IMR-90 (cell line): ENCODE data around the gene KRTAP5-1. TPM values are rescaled to one million over a fixed set of nuclear protein-coding genes. Genes with fewer than 3 reads are reported as not detected.

Source experiments
- ATAC-seq: fragments of 200-7000 bp; cut with Tn5 transposase; 2 replicates; pipeline ENCODE4 v1.9.1; 2020; ENCODE audit warnings: low read depth, mild to moderate bottlenecking, moderate library complexity
- BruUV-seq: library from RNA; stranded (reverse); fragments of 400-500 nt; replicated peaks from 2 replicates; lab custom pipeline; 2021; lab: Mats Ljungman, UMichigan
- CTCF ChIA-PET: fragments of 300-600 bp; formaldehyde crosslinking; extraction: SDS; loops from one replicate; lab custom pipeline; 2021; ENCODE audit warnings: antibody characterized with exemption; lab: Yijun Ruan, JAX
- POLR2A ChIA-PET: fragments of 300-600 bp; sonication (Branson Sonifier 250); formaldehyde crosslinking; loops from one replicate; lab custom pipeline; 2022; ENCODE audit warnings: antibody characterized with exemption; ENCODE audit not compliant: unreplicated experiment; lab: Charles Lee
- DNase-seq: peaks from one replicate; pipeline ENCODE4 v3.0.0; 2013
- H2AFZ ChIP-seq: replicated peaks from 2 replicates; pipeline ENCODE3; 2013; ENCODE audit warnings: low read length, mild to moderate bottlenecking; ENCODE audit not compliant: poor library complexity
- H2AK5ac ChIP-seq: 2 replicates; pipeline ENCODE4 v1.6.1; 2013; ENCODE audit warnings: low read depth, low read length, inconsistent platforms
- H2AK9ac ChIP-seq: replicated peaks from 2 replicates; pipeline ENCODE3; 2013; ENCODE audit warnings: mild to moderate bottlenecking, low read depth, low read length, moderate library complexity; ENCODE audit not compliant: poor library complexity
- H2BK120ac ChIP-seq: 2 replicates; pipeline ENCODE4 v1.6.1; 2013; ENCODE audit warnings: low read depth, low read length, inconsistent platforms
- H2BK15ac ChIP-seq: 3 replicates; pipeline ENCODE4 v1.6.1; 2013; ENCODE audit warnings: low read depth, low read length, inconsistent platforms
- H2BK20ac ChIP-seq: 2 replicates; pipeline ENCODE4 v1.6.1; 2013; ENCODE audit warnings: low read depth, mild to moderate bottlenecking, inconsistent platforms, low read length, moderate library complexity
- H2BK5ac ChIP-seq: 2 replicates; pipeline ENCODE4 v1.6.1; 2013; ENCODE audit warnings: mild to moderate bottlenecking, low read depth, low read length, inconsistent platforms; ENCODE audit not compliant: poor library complexity, severe bottlenecking
- H3K14ac ChIP-seq: replicated peaks from 2 replicates; pipeline ENCODE4 v1.6.1; 2013; ENCODE audit warnings: low read depth, low read length, inconsistent platforms
- H3K18ac ChIP-seq: 2 replicates; pipeline ENCODE4 v1.6.1; 2013; ENCODE audit warnings: low read depth, low read length, control low read depth
- H3K23ac ChIP-seq: 2 replicates; pipeline ENCODE4 v1.6.1; 2013; ENCODE audit warnings: low read depth, low read length, inconsistent platforms
- H3K27ac ChIP-seq: 2 replicates; pipeline ENCODE4 v1.5.1; 2013; ENCODE audit warnings: mild to moderate bottlenecking, control low read depth, low read length; ENCODE audit not compliant: insufficient read depth
- H3K27me3 ChIP-seq: 2 replicates; pipeline ENCODE4 v1.6.1; 2013; ENCODE audit warnings: low read length; ENCODE audit not compliant: control insufficient read depth, insufficient read depth
- H3K36me3 ChIP-seq: 2 replicates; pipeline ENCODE4 v1.6.1; 2013; ENCODE audit warnings: low read length, mixed read lengths; ENCODE audit not compliant: control insufficient read depth, insufficient read depth
- H3K4ac ChIP-seq: 2 replicates; pipeline ENCODE4 v1.6.1; 2013; ENCODE audit warnings: low read depth, low read length, inconsistent platforms
- H3K4me1 ChIP-seq: 2 replicates; pipeline ENCODE4 v1.6.1; 2013; ENCODE audit warnings: low read length, mixed read lengths; ENCODE audit not compliant: control insufficient read depth, insufficient read depth
- H3K4me2 ChIP-seq: 2 replicates; pipeline ENCODE4 v1.6.1; 2013; ENCODE audit warnings: low read depth, mild to moderate bottlenecking, control low read depth, low read length, moderate library complexity
- H3K4me3 ChIP-seq: 2 replicates; pipeline ENCODE4 v1.5.1; 2013; ENCODE audit warnings: low read depth, mild to moderate bottlenecking, control low read depth, low read length, moderate library complexity; ENCODE audit not compliant: insufficient read depth
- H3K56ac ChIP-seq: 2 replicates; pipeline ENCODE4 v1.6.1; 2013; ENCODE audit warnings: low read length, inconsistent platforms; ENCODE audit not compliant: insufficient read depth; ENCODE audit errors: extremely low read depth
- H3K79me1 ChIP-seq, 2 experiments: 2 replicates each; pipeline ENCODE4 v1.6.1; 2013; ENCODE audit warnings: low read length in 2 of 2, inconsistent platforms in 1 of 2, low read depth in 1 of 2
- H3K9ac ChIP-seq: 2 replicates; pipeline ENCODE4 v1.6.1; 2013; ENCODE audit warnings: low read depth, low read length, control low read depth
- H3K9me1 ChIP-seq: 2 replicates; pipeline ENCODE4 v1.6.1; 2013; ENCODE audit warnings: low read length, inconsistent platforms; ENCODE audit not compliant: insufficient read depth
- H3K9me3 ChIP-seq: 2 replicates; pipeline ENCODE4 v1.6.1; 2013; ENCODE audit warnings: low read length; ENCODE audit not compliant: control insufficient read depth, insufficient read depth
- H4K20me1 ChIP-seq: 2 replicates; pipeline ENCODE4 v1.6.1; 2013; ENCODE audit warnings: low read length, inconsistent platforms; ENCODE audit not compliant: insufficient read depth
- H4K5ac ChIP-seq: 2 replicates; pipeline ENCODE4 v1.6.1; 2013; ENCODE audit warnings: mild to moderate bottlenecking, low read depth, low read length, control low read depth
- H4K8ac ChIP-seq, 2 experiments: 2 replicates each; pipeline ENCODE4 v1.6.1; 2013; ENCODE audit warnings: low read depth in 2 of 2, low read length in 2 of 2, control low read depth in 1 of 2, inconsistent platforms in 1 of 2
- H4K91ac ChIP-seq: 2 replicates; pipeline ENCODE4 v1.6.1; 2013; ENCODE audit warnings: low read depth, low read length, inconsistent platforms; ENCODE audit not compliant: insufficient read depth
- BHLHE40 ChIP-seq: fragments of 150-350 bp; IDR thresholded peaks from 2 replicates; pipeline ENCODE4 v1.6.1; 2016; ENCODE audit warnings: mild to moderate bottlenecking, low read depth, low read length
- CEBPB ChIP-seq: IDR thresholded peaks from 2 replicates; pipeline ENCODE4 v1.6.1; 2012; ENCODE audit warnings: low read depth, low read length, improper control_type of control experiment
- CHD1 ChIP-seq: IDR thresholded peaks from 2 replicates; pipeline ENCODE4 v1.6.1; 2012; ENCODE audit warnings: low read depth, low read length, improper control_type of control experiment
- FOS ChIP-seq: fragments of 150-350 bp; IDR thresholded peaks from 2 replicates; pipeline ENCODE4 v1.6.1; 2016; ENCODE audit warnings: low read depth, low read length
- MAFK ChIP-seq: IDR thresholded peaks from 2 replicates; pipeline ENCODE4 v1.6.1; 2012; ENCODE audit warnings: low read depth, low read length, improper control_type of control experiment
- MAZ ChIP-seq: IDR thresholded peaks from 2 replicates; pipeline ENCODE4 v1.6.1; 2012; ENCODE audit warnings: low read depth, mild to moderate bottlenecking, low read length, improper control_type of control experiment, moderate library complexity, borderline replicate concordance
- NFE2L2 ChIP-seq: fragments of 150-350 bp; IDR thresholded peaks from 2 replicates; pipeline ENCODE4 v1.6.1; 2016; ENCODE audit warnings: low read depth, mild to moderate bottlenecking, low read length
- POLR2A ChIP-seq: IDR thresholded peaks from 2 replicates; pipeline ENCODE4 v1.6.1; 2012; ENCODE audit warnings: mild to moderate bottlenecking, low read depth, low read length
- RAD21 ChIP-seq: IDR thresholded peaks from 2 replicates; pipeline ENCODE4 v1.6.1; 2012; ENCODE audit warnings: low read length, improper control_type of control experiment
- RCOR1 ChIP-seq: IDR thresholded peaks from 2 replicates; pipeline ENCODE4 v1.6.1; 2012; ENCODE audit warnings: mild to moderate bottlenecking, low read length, improper control_type of control experiment; ENCODE audit not compliant: insufficient replicate concordance
- RFX5 ChIP-seq: IDR thresholded peaks from 2 replicates; pipeline ENCODE4 v1.8.0; 2012; ENCODE audit warnings: low read depth, mild to moderate bottlenecking, low read length, moderate library complexity
- SMC3 ChIP-seq: fragments of 150-350 bp; IDR thresholded peaks from 2 replicates; pipeline ENCODE4 v1.6.1; 2016; ENCODE audit warnings: low read depth, mild to moderate bottlenecking, antibody characterized with exemption, low read length, moderate library complexity
- WGBS, 2 experiments: methylation state at CpG; one replicate each; pipeline versions ENCODE4 v1.1.5 to v1.1.7; 2013; ENCODE audit warnings: missing lambda C conversion rate in 2 of 2; ENCODE audit not compliant: insufficient read length in 1 of 2; ENCODE audit errors: extremely low coverage in 2 of 2; 5-methylcytosine and 5-hydroxymethylcytosine counted together
- dilution Hi-C: fragments of 300-500 bp; cut with HindIII; formaldehyde crosslinking; loops from one replicate; pipeline ENCODE4 v1.14.3; 2018; ENCODE audit warnings: low sequenced_read_pairs; ENCODE audit not compliant: unreplicated experiment
- in situ Hi-C: fragments of 300-500 bp; cut with MboI; formaldehyde crosslinking; loops from 3 replicates; pipeline ENCODE4 v1.14.3; 2019; ENCODE audit warnings: low sequenced_read_pairs, inconsistent platforms, mixed read lengths
- intact Hi-C: fragments of 100-400 bp; cut with micrococcal nuclease; formaldehyde crosslinking; loops from 2 replicates; pipeline ENCODE4 v1.10.0; 2022
- polyA plus RNA-seq, 3 experiments: library from polyadenylated mRNA; depleted of rRNA; stranded (reverse); fragments of >200 nt; gene quantifications; 2 replicates each; pipeline ENCODE4 v1.2.3, GENCODE V29; 2012; ENCODE audit warnings: low replicate concordance in 1 of 3
- total RNA-seq: library from RNA; depleted of rRNA; stranded (reverse); fragments of >200 nt; gene quantifications from 2 replicates; pipeline ENCODE4 v1.2.3, GENCODE V29; 2012
- TF ChIP-seq, protein P1 (sequence below): fragments of 150-350 bp; IDR thresholded peaks from 2 replicates; pipeline ENCODE4 v1.6.1; 2017; ENCODE audit warnings: mild to moderate bottlenecking, antibody characterized with exemption, low read length, low read depth
- TF ChIP-seq, protein P2 (sequence below): fragments of 150-350 bp; IDR thresholded peaks from 2 replicates; pipeline ENCODE4 v1.6.1; 2016; ENCODE audit warnings: low read depth, mild to moderate bottlenecking, low read length, moderate library complexity, borderline replicate concordance

KRTAP5-1 gene
- total and polyA plus RNA-seq, 2 of the 4 experiments (the other 2 are of a cell fraction): not detected

DNA sequence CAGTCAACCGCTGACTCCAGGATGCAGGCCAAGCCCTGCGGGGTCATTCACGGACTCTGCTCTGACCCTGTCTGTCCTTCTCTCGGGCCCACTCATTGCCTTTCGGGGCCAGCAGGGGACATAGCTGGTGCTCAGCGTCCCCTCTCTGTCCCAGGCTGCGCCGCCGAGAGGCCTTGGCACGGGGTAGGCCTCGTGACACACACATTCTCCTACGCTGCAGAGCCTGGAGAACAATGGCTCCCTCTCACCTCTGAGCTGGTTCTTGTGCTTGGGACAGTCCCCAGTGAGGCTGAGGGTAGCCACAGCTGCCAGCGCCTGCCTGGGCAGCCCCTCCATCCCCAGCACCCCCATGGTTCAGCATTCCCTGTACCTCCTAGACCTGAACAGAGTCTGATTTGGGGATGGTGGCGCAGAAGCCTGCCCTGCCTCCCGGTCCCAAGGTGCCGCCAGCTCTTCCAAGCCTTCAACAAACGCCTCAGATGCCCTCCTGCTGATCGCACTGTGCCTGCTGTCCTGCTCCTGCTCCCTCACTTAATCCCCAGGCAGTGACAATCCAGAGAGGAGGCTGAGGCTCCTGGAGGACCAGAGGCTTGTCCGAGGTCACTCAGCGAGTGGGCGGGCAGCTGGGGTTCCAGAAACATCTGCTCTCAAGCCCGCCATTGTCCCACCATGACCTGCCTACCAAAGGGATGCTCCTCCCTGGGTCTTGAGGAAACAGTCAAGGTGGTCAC lies 43.4 kb downstream of the KRTAP5-1 start:
- Histone ChIP-seq H2AFZ (peak overlapping the region; percentile 14), H3K36me3 (no peaks in the 10 kb centered on the region), H3K27me3 (peaks cover 67% of the 10 kb centered on the region), H3K4me2 (no peak overlapping the region), H3K79me1 (peaks cover 5 to 9% of the 10 kb centered on the region in 2 experiments; a peak in 2 of 4 replicates), H2BK5ac (no peak overlapping the region), H3K56ac (no peak overlapping the region), H3K27ac (no peak overlapping the region), H2BK20ac (no peak overlapping the region), H3K14ac (no peak overlapping the region), H4K8ac (no peak overlapping the region), H2AK5ac (no peak overlapping the region), H3K9ac (no peak overlapping the region), H2BK15ac (no peak overlapping the region), H3K9me3 (peaks cover 4% of the 10 kb centered on the region), H2AK9ac (no peak overlapping the region), H3K4ac (no peak overlapping the region), H2BK120ac (no peak overlapping the region), H4K20me1 (peaks cover 8% of the 10 kb centered on the region), H3K4me1 (no peaks in the 10 kb centered on the region), H3K23ac (no peak overlapping the region), H4K91ac (no peak overlapping the region), H3K9me1 (no peaks in the 10 kb centered on the region), H4K5ac (no peak overlapping the region), H3K4me3 (no peak overlapping the region), H3K18ac (no peak overlapping the region)
- intact Hi-C loops: no loop called here
- in situ Hi-C loops: no loop called here
- ChIA-PET CTCF (interaction anchor here (1.2 kb wide), 1 partner anchor 33 kb away, joined by 6 read pairs; no protein-coding TSS in a partner anchor), POLR2A (no interaction called here)
- 45% methylated on average over 4 of the region's 22 CpGs; no CpG with 5 or more reads in 1 of the 2 experiments for WGBS, 2 experiments
- no peak; the same call in 1 of the 2 replicates for ATAC-seq
- no peak for DNase-seq
- TF ChIP-seq BHLHE40 (no peak), FOS (no peak), MAZ (no peak), CHD1 (no peak), RCOR1 (no peak), POLR2A (no peak), MAFK (no peak), RFX5 (no peak), SMC3 (no peak), NFE2L2 (no peak), RAD21 (no peak), CEBPB (no peak)
- TF ChIP-seq, protein P1, sequence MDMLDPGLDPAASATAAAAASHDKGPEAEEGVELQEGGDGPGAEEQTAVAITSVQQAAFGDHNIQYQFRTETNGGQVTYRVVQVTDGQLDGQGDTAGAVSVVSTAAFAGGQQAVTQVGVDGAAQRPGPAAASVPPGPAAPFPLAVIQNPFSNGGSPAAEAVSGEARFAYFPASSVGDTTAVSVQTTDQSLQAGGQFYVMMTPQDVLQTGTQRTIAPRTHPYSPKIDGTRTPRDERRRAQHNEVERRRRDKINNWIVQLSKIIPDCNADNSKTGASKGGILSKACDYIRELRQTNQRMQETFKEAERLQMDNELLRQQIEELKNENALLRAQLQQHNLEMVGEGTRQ: no peak
- TF ChIP-seq, protein P2, sequence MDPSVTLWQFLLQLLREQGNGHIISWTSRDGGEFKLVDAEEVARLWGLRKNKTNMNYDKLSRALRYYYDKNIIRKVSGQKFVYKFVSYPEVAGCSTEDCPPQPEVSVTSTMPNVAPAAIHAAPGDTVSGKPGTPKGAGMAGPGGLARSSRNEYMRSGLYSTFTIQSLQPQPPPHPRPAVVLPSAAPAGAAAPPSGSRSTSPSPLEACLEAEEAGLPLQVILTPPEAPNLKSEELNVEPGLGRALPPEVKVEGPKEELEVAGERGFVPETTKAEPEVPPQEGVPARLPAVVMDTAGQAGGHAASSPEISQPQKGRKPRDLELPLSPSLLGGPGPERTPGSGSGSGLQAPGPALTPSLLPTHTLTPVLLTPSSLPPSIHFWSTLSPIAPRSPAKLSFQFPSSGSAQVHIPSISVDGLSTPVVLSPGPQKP: no peak
- dilution Hi-C loops: no loop called here
- no TSS peak for BruUV-seq
